ENCODE data around the gene NBPF12.
"Not testable (repeated sequence)": the region's sequence is repeated elsewhere in the genome, so short reads cannot be mapped to it uniquely, and the experiment has no call there.

The NBPF12 gene

DNA sequence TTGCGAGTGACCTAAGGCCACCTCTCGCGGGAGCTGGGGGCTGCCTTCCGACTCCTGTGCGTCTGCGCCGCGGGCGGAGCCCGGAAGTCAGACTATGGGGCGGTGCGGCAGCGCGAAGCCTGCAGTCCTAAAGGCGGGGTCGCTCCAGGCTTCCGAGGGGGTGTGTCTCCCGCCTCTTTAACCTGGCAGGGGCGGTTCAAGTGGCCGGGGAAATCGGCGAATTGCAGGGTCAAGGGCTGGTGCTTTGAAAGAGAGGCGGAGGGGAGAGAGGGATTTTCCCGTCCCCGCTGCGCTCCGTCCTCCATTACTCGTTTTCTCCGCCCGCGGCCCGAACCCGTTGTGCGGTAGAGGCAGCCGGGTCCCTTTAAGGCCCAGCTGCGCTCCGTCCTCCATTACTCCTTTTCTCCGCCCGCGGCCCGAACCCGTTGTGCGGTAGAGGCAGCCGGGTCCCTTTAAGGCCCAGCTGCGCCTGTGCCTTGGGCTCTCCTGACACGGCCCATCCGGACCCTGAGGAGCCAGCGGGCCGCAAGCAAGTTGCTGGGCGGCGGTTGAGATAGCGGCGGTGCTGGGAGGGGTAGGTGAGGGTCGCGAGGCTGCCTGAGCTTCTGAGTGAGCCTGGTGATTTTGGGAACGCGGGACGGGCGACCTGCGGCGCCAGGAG, at the start of gene NBPF12:
NBPF12 (plus strand) TSS at position 83 of the 661 bp plus-strand sequence. CDS start 21,820 bp downstream, outside the sequence.
- Histone ChIP-seq H3K4me3 (ENCODE audit: low read depth, low read length, poor library complexity, severe bottlenecking) (peak within 1 kb of the TSS; percentile 60), H3K4me2 (ENCODE audit: low read length) (peak within 1 kb of the TSS; percentile 75), H3K4me1 (ENCODE audit: insufficient read depth, low read length, severe bottlenecking) (peaks cover 14% of the 10 kb centered on the region), H3K9ac (ENCODE audit: low read length) (peak within 1 kb of the TSS; percentile 53)
- not testable (repeated sequence) for H3K9me2 ChIP-seq (ENCODE audit: low read depth, low read length); H2AFZ ChIP-seq (ENCODE audit: low read length); H3K79me2 ChIP-seq (ENCODE audit: insufficient read depth, low read length); H3K27me3 ChIP-seq (ENCODE audit: insufficient read depth, low read length); H3K9me3 ChIP-seq (ENCODE audit: low read length); H4K20me1 ChIP-seq (ENCODE audit: insufficient read depth, low read length); H3K36me3 ChIP-seq (ENCODE audit: insufficient read depth, low read length); H3K27ac ChIP-seq (ENCODE audit: low read depth, low read length, poor library complexity, severe bottlenecking); H3F3A ChIP-seq (ENCODE audit: insufficient read depth, low read length)

DNA sequence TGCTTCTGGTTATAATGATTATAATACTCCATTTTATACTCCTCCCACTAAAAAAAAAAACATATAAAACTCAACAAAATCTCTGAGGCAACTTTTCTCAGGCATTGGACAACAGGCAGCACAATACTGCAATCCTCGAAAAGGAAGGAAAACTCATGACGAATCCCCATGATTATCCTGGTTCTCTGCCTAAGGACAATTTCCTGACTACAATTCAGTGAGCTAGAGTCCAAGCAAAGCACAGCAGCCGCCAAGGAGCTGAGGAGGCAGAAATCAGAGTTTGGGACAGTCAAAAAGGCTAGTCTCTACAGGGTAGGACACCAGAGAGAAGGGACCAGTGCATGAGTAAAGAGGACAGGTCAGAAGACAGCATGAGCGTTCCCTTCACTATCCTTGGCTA, 46.8 kb upstream of the NBPF12 start:
- not testable (repeated sequence) for H3K9me2 ChIP-seq (ENCODE audit: low read depth, low read length); H2AFZ ChIP-seq (ENCODE audit: low read length); H3K9me3 ChIP-seq (ENCODE audit: low read length); H3K4me2 ChIP-seq (ENCODE audit: low read length); H3F3A ChIP-seq (ENCODE audit: insufficient read depth, low read length); H4K20me1 ChIP-seq (ENCODE audit: insufficient read depth, low read length); H3K36me3 ChIP-seq (ENCODE audit: insufficient read depth, low read length); H3K27ac ChIP-seq (ENCODE audit: low read depth, low read length, poor library complexity, severe bottlenecking); H3K79me2 ChIP-seq (ENCODE audit: insufficient read depth, low read length); H3K4me1 ChIP-seq (ENCODE audit: insufficient read depth, low read length, severe bottlenecking); H3K9ac ChIP-seq (ENCODE audit: low read length); H3K27me3 ChIP-seq (ENCODE audit: insufficient read depth, low read length); H3K4me3 ChIP-seq (ENCODE audit: low read depth, low read length, poor library complexity, severe bottlenecking)

GRCh38 chr1:146892331-146892730, 45.8 kb upstream of the NBPF12 start:
- H3K9me3 ChIP-seq (ENCODE audit: low read length); H3K4me3 ChIP-seq (ENCODE audit: low read depth, low read length, poor library complexity, severe bottlenecking); H4K20me1 ChIP-seq (ENCODE audit: insufficient read depth, low read length); H3K4me1 ChIP-seq (ENCODE audit: insufficient read depth, low read length, severe bottlenecking); H3K9me2 ChIP-seq (ENCODE audit: low read depth, low read length); H3K36me3 ChIP-seq (ENCODE audit: insufficient read depth, low read length); H3K9ac ChIP-seq (ENCODE audit: low read length); H2AFZ ChIP-seq (ENCODE audit: low read length); H3K4me2 ChIP-seq (ENCODE audit: low read length); H3K27me3 ChIP-seq (ENCODE audit: insufficient read depth, low read length); H3K79me2 ChIP-seq (ENCODE audit: insufficient read depth, low read length); H3F3A ChIP-seq (ENCODE audit: insufficient read depth, low read length); H3K27ac ChIP-seq (ENCODE audit: low read depth, low read length, poor library complexity, severe bottlenecking): not testable (repeated sequence)

DNA sequence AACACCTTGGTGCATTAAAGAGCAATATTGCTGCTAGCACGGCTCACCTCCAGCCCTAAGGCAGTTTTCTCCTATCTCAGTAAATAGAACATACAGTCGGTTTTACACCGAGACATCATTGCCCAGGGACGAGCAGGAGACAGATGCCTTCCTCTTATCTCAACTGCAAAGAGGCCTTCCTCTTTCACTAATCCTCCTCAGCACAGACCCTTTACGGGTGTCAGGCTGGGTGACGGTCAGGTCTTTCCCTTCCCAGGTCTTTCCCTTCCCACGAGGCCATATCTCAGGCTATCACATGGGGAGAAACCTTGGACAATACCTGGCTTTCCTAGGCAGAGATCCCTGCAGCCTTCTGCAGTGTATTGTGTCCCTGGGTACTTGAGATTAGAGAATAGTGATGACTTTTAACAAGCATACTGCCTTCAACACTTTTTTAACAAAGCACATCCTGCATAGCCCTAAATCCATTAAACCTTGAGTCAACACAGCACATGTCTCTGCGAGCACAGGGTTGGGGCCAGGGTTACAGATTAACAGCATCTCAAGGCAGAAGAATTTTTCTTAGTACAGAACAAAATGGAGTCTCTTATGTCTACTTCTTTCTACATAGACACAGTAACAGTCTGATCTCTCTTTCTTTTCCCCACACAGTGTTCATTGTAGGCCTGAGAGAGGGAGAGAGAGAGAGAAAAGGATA, 30.4 kb upstream of the NBPF12 start:
- H3K9me3 ChIP-seq (ENCODE audit: low read length): not testable (repeated sequence)

GRCh38 chr1:146912975-146913374, 25.1 kb upstream of the NBPF12 start:
- not testable (repeated sequence) for H3K36me3 ChIP-seq (ENCODE audit: insufficient read depth, low read length); H3K9me2 ChIP-seq (ENCODE audit: low read depth, low read length); H4K20me1 ChIP-seq (ENCODE audit: insufficient read depth, low read length); H2AFZ ChIP-seq (ENCODE audit: low read length); H3K4me1 ChIP-seq (ENCODE audit: insufficient read depth, low read length, severe bottlenecking); H3K4me2 ChIP-seq (ENCODE audit: low read length); H3K27ac ChIP-seq (ENCODE audit: low read depth, low read length, poor library complexity, severe bottlenecking); H3K27me3 ChIP-seq (ENCODE audit: insufficient read depth, low read length); H3K79me2 ChIP-seq (ENCODE audit: insufficient read depth, low read length); H3K9me3 ChIP-seq (ENCODE audit: low read length); H3K4me3 ChIP-seq (ENCODE audit: low read depth, low read length, poor library complexity, severe bottlenecking); H3F3A ChIP-seq (ENCODE audit: insufficient read depth, low read length); H3K9ac ChIP-seq (ENCODE audit: low read length)

More for the DNA sequence above, 30.4 kb upstream of the NBPF12 start:
- H3K27ac ChIP-seq (ENCODE audit: low read depth, low read length, poor library complexity, severe bottlenecking); H3K79me2 ChIP-seq (ENCODE audit: insufficient read depth, low read length); H3K27me3 ChIP-seq (ENCODE audit: insufficient read depth, low read length); H3F3A ChIP-seq (ENCODE audit: insufficient read depth, low read length); H4K20me1 ChIP-seq (ENCODE audit: insufficient read depth, low read length); H3K9ac ChIP-seq (ENCODE audit: low read length); H3K4me2 ChIP-seq (ENCODE audit: low read length); H3K4me3 ChIP-seq (ENCODE audit: low read depth, low read length, poor library complexity, severe bottlenecking); H3K4me1 ChIP-seq (ENCODE audit: insufficient read depth, low read length, severe bottlenecking); H3K9me2 ChIP-seq (ENCODE audit: low read depth, low read length); H2AFZ ChIP-seq (ENCODE audit: low read length); H3K36me3 ChIP-seq (ENCODE audit: insufficient read depth, low read length): not testable (repeated sequence)

GRCh38 chr1:146920811-146921210, 17.3 kb upstream of the NBPF12 start:
- not testable (repeated sequence) for H3F3A ChIP-seq (ENCODE audit: insufficient read depth, low read length); H3K27ac ChIP-seq (ENCODE audit: low read depth, low read length, poor library complexity, severe bottlenecking); H3K79me2 ChIP-seq (ENCODE audit: insufficient read depth, low read length); H3K36me3 ChIP-seq (ENCODE audit: insufficient read depth, low read length); H3K9me3 ChIP-seq (ENCODE audit: low read length); H3K27me3 ChIP-seq (ENCODE audit: insufficient read depth, low read length); H3K4me2 ChIP-seq (ENCODE audit: low read length); H2AFZ ChIP-seq (ENCODE audit: low read length); H4K20me1 ChIP-seq (ENCODE audit: insufficient read depth, low read length); H3K4me3 ChIP-seq (ENCODE audit: low read depth, low read length, poor library complexity, severe bottlenecking); H3K9me2 ChIP-seq (ENCODE audit: low read depth, low read length); H3K4me1 ChIP-seq (ENCODE audit: insufficient read depth, low read length, severe bottlenecking); H3K9ac ChIP-seq (ENCODE audit: low read length)

DNA sequence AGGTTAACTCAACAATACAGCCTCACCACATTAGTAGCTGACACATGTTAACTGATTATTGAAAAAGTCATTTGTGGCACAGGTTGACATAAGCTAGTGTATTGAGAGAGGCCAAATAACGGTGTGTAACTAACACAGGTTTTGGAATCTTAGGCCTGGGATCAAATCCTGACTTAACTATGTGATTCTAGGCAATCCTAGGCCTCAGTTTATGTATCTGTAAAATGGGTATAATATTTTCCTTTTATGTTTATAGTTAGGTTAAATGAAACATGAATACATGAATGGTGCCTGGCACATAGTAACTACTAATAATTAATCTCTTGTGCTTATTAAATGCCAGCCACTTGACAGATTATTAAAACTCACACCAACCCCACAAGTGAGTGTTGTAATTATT, 15.5 kb upstream of the NBPF12 start:
- not testable (repeated sequence) for H3K9me2 ChIP-seq (ENCODE audit: low read depth, low read length); H3K9me3 ChIP-seq (ENCODE audit: low read length)

More for the DNA sequence above, 15.5 kb upstream of the NBPF12 start:
- not testable (repeated sequence) for H3K27me3 ChIP-seq (ENCODE audit: insufficient read depth, low read length); H3K27ac ChIP-seq (ENCODE audit: low read depth, low read length, poor library complexity, severe bottlenecking); H3K36me3 ChIP-seq (ENCODE audit: insufficient read depth, low read length); H3F3A ChIP-seq (ENCODE audit: insufficient read depth, low read length); H3K79me2 ChIP-seq (ENCODE audit: insufficient read depth, low read length); H3K9ac ChIP-seq (ENCODE audit: low read length); H3K4me3 ChIP-seq (ENCODE audit: low read depth, low read length, poor library complexity, severe bottlenecking); H3K4me1 ChIP-seq (ENCODE audit: insufficient read depth, low read length, severe bottlenecking); H3K4me2 ChIP-seq (ENCODE audit: low read length); H4K20me1 ChIP-seq (ENCODE audit: insufficient read depth, low read length); H2AFZ ChIP-seq (ENCODE audit: low read length)

All from OCI-LY1 (cell line).